Fibroblast of skin of right quadriceps (primary cell): ENCODE data around the gene PSMD13.
"Not testable (repeated sequence)": the region's sequence is repeated elsewhere in the genome, so short reads cannot be mapped to it uniquely, and the experiment has no call there.

Source experiments
- DNase-seq: peaks from one replicate; pipeline ENCODE4 v3.0.0-alpha.2; 2013

PSMD13 gene

DNA sequence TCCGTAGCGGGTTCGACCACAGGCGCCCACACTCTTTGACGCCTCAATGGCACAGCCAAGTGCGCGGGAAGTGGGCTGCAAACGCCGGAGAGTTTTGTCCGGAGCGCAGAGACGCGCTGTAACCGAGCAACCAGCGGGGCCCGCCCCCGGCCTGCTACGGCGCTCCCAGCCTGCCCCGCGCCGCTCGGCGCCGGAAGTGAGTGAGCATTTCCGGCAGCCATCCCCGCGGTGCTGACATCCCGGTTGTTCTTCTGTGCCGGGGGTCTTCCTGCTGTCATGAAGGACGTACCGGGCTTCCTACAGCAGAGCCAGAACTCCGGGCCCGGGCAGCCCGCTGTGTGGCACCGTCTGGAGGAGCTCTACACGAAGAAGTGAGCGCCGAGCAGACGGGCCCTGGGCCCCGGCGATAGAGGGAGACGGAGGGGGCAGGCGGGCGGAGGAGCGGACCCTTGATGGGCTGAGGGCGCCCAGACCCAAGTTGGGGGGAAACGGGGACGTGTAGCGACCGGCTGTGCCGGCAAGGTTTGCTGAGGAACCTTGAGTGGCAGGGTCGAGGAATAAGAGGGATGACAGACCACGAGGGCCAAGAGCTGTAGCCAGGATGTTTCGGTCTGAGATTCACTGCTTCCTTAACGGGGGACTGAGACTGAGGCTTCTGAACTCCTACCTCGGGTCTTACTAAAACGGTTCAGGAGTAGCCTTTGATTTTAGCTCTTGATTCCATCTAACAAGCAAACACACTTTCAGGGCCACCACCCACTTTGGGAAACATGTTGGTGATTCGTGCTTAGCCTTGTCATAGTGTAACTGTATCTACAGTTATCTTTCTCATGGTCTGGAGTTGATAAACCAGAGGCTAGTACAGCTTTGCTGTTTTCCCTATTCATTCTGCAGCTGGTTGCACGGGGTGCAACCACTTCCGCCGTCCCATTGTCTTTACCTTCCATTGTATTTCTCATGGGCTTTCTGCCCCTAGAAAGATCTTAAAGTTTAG lies at the start of gene PSMD13:
Gene PSMD13 (plus strand): TSS at position 203 of the 994 bp plus-strand sequence. CDS start 74 bp downstream, at position 277.
- DNase-seq: peak; percentile 78

DNA sequence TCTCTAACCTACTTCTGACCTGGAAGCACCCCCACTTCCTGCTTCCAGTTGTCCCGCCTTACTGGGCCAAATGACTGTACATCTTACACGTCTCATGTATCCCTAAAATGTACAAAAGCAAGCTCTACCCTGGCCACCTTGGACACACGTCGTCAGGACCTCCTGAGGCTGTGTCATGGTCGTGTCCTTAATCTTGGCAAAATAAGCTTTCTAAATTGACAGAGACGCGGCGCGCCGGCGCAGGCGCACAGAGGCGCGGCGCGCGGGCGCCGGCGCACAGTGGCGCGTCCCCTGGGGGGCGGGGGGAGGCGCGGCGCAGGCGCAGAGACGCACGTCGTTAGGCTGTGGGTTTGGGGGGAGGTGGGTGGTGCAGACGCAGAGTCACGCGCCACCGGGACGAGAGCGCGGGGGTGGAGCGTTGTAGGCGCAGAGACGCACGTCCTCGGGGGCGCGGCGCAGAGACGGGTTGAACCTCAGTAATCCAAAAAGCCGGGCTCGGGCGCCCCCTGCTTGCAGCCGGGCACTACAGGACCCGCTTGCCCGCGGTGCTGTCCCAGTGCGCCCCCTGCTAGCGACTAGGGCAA lies 47.5 kb upstream of the PSMD13 start:
- DNase-seq: not testable (repeated sequence)

DNA sequence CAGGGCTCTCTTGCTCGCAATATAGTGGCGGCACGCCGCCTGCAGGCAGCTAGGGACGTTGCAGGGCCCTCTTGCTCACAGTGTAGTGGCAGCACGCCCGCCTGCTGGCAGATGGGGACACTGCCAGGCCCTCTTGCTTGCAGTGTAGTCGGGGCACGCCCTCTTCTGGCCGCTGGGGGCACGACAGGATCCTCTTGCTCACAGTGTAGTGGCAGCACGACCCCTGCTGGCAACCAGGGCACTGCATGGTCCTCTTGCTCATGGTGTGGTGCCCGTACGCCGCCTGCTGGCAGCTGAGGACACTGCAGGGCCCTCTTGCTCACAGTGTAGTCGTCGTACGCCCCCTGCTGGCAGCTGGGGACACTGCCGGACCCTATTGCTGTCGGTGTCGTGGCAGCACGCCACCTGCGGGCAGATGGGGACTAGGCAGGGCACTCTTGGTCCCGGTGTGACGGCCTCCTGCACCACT lies 46.9 kb upstream of the PSMD13 start:
- not testable (repeated sequence) for DNase-seq

DNA sequence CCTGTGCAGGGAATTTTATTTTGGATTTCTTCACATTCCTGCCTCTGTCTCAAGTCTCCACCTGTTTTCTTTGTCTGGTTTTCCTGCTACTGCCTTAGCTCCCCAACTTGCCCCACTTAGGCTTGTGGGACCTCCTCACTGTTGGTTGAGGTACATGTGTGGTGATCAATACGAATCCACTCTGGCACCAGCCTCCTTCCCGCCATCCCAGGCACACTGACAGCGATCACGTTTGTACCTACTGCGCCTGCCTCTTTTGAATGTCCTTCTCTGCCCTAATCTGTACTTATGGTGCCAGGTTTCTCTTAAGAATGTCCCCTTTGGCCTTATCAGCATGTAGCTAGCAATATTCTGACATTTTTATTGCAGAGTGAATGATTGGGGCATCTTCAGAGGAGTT lies 46.2 kb upstream of the PSMD13 start:
- not testable (repeated sequence) for DNase-seq

DNA sequence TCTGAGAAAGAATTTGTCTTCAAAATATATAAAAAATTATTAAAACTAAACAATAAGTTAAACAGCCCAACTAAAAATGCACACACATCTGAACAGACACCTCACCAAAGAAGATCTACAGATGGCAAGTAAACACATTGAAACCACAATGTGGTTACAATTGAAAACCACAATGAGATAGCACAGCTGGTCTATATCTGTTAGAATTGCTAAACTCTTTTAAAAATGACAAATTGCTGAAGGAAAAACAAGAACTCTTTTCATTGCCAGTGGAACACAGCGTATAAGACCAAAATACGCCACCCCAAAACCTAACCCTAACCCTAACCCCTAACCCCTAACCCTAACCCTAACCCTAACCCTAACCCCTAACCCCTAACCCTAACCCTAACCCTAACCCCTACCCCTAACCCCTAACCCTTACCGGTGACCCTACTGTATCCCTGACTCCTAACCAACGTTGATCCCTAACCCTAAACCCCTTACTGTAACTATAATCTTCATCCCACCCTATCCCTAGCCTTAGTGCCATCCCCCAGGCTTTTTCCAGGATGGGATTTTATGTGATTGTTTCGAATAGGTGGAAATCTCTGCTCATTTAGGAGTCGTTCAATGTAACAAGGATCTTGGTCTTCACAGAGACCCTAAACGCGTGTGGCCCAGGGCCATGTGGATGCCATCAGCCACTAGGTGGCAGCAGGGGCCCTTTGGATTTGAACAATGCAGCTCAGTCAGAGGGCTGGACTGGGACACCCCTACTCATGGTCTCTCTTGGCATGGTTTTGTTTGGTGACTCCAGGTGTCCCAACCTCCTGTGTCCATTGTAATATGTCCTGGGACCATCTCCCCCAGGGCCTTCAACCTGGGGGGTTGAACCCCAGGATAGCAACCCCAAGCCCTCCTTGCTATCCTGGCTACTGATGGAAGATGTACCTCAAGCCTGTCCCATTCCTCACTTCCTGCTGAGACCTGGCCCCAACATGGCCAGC lies 45.0 kb upstream of the PSMD13 start:
- DNase-seq: not testable (repeated sequence)

DNA sequence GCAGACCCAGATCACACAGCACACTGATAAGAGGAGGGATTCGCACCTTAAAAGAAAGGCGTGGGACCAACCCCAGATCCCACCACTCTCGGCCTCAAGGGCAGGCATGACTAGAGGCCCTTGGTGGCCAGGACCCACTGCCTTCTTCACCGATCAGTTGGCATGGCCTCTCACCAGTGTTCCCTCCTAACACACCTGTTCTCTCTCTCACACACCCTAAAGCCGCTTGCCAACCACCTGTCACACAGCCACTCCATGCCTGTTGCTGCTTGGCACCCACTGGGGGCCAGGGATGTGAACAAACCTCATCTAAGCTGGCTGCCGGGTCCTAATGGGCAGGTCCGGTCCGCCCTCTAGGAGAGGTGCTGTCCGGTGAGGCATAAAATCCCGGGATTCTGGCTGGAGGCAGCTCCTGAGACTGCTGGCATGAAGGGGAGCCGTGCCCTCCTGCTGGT lies 44.1 kb upstream of the PSMD13 start, which contains the start of gene SCGB1C1:
Gene SCGB1C1 (plus strand): TSS at position 405 of the 455 bp plus-strand sequence. CDS start 22 bp downstream, at position 427.
- not testable (repeated sequence) for DNase-seq

DNA sequence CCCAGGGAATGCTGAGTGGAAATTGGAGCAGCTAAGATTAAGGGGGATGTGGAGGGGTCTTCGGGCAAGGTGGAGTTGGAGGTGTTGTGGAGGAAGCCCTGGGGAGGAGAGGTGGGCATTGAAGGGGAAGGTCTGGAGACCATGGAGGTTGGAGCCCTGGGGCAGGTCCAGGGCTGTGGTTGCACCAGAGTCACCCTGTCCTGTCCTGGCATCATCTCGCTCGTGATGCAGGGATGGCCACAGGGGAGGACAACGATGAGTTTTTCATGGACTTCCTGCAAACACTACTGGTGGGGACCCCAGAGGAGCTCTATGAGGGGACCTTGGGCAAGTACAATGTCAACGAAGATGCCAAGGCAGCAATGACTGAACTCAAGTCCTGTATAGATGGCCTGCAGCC lies 43.3 kb upstream of the PSMD13 start:
- not testable (repeated sequence) for DNase-seq

DNA sequence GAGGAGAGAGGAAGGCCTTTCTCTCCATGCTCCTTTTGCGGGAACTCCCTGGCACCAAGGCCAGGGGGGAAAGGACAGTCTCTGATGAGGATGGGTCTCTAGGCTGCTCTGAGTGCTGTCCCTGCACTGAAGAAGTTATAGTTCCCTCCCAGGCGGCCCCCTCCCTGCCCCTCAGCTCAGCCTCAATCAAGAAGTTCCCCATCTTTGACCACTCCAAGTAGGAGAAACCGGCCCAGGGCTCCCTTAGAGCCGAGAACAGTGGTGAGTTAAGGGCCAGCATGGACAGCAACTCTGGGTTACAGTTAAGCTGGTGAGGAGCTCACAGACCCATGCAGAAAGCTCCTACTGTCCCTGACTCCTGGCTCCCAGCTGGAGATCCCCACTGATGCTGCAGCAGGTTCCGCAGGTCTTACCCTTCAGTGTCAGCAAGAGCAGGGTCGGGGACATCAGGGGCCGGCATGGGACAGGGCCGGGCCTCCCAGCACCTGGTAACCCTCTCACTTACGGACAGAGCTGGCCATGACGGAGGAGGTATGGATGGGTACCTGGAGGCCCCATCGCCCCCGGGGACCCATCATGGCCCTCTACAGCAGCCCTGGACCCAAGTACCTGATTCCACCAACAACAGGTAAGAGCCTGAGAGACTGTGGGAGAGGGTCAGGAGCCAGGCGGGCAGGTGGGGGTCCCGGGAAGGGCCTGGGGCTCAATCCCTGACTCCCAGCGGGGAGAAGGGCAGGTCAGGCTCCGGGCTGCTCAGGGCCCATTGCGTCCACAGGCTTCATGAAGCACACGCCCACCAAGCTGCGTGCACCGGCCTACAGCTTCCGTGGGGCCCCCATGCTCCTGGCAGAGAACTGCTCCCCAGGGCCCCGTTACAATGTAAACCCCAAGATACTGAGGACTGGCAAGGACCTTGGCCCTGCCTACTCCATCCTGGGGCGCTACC lies 39.7 kb upstream of the PSMD13 start:
- no peak for DNase-seq

DNA sequence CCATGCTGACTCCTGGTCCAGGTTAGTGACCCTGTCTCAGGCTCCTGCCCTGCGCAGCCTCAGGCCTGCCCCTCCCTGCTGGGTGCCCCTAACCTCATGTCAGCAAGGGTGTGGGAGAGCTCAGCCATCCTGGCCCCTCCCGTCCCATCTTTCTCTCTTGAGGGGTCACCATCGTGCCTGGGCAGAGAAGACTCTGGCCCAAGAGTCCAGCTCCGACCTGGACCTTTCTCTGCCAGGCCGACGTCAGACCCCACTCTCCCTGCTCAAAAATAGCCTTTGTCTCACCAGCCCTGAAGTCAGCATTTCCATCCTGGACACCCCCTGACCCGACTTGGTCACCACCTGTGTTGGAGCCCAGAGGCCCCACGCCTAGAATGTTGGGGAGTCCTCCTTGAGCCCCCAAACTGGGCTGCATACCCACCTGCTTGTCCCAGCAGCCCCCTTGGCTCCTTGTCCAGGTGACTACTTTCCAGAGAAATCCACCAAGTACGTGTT lies 39.0 kb upstream of the PSMD13 start:
- DNase-seq: no peak

DNA sequence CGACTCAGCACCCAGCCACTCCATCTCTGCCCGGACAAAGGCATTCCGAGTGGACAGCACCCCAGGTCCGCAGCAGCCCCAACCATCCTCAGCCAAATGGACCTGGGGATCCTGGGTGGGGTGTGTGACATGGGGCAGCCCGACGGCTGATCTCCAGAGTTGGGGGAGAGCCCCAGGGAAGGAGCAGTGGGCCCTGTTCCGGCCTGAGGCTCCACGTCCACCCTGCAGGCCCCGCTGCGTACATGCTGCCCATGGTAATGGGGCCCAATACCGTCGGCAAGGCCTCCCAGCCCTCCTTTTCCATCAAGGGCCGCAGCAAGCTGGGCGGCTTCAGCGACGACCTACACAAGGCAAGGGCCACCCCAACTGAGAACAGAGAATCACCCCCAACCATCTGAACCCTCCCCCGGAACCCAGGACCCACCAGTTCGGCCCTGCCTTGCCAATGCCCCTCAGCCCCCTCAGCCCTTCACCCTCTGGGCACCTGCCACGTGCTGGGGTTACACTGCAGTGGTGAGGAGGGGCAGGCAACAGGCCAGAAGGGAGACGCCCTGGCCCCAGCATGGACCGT lies 38.5 kb upstream of the PSMD13 start:
- DNase-seq: no peak

DNA sequence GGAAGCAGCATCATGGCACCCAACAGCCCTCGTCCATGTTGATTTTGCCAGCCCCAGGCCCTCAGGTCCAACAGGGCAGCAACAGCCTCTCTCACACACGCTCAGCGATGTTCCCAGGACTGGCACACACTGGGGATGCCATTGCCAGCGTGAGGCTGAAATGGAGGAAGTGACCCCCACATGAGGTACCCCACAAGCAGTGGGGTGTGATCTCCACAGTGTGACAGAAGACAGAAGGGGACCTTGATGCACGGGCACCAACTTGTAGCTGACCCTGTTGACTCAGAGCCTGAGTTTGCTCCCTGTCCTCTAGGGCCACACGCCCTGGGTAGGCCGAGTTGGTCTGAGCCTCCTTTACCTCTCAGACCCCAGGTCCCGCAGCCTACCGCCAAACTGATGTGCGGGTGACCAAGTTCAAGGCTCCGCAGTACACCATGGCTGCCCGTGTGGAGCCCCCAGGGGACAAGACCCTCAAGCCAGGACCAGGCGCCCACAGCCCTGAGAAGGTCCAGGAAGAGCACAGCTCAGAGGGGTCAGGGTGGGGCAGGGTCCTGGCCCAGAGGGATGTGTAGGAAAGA lies 37.7 kb upstream of the PSMD13 start:
- DNase-seq: no peak

DNA sequence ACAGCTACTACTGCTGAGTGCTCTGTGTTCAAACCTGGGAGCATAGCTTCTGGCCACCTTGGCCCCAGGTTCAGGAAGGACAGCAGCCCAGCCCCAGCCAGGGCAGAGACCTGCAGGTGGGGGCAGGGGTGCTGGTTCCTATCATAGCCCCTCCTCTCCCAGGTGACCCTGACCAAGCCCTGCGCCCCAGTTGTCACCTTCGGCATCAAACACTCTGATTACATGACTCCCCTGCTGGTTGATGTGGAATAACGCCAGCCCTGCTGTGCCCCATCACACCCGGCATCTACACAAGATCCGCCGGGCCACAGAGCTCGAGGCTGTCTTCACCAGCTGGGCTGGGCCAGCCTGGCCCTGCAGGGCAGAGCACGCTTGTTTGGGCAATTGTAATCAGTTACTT lies 37.0 kb upstream of the PSMD13 start:
- no peak for DNase-seq

DNA sequence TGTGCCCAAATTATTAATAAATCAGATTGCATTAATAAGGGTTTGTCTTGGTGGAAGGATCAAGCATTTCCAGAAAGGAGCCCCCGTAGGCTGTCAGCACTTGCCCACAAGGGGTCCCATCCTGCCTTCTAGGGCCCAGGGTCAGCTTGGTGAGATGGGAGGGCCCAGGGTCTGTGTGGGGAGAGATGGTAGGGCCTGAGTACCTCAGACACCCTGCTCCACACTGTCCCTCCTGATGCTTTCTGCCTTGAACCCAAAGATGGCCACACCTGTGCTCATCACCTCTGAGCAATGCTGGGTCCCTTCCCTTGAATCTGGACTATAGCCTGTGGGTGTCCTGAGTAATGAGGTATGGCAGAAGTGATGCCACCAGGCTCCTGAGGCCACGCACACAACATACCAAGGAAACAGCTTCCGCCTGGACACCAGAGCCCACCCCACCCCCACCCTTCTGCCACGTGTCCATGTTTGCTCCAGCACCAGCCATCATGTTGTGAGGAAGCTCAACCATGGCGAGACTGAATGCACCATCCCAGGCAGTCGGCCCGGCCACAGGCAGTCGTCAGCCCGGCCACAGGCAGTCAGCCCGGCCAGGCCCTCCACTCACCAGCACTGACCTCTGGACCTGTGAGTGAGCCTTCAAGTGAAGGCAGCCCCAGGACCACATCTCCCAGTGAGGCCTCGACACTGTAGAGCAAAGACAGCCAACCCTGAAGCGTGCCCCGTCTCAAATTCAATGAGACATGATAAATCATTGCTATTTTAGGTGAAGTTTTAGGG lies 36.4 kb upstream of the PSMD13 start:
- no peak for DNase-seq

DNA sequence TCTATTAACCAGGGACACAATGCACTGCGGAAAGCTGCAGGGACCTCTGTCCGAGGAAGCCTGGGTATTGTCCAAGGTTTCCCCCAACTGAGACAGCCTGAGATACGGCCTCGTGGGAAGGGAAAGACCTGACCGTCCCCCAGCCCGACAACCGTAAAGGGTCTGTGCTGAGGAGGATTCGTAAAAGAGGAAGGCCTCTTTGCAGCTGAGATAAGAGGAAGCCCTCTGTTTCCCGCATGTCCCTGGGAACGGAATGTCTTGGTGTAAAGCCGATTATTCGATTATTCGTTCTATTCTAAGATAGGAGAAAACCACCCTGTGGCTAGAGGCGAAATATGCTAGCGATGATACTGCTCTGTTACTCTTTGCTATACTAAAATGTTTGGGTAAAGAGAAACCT lies 34.8 kb upstream of the PSMD13 start:
- DNase-seq: no peak

DNA sequence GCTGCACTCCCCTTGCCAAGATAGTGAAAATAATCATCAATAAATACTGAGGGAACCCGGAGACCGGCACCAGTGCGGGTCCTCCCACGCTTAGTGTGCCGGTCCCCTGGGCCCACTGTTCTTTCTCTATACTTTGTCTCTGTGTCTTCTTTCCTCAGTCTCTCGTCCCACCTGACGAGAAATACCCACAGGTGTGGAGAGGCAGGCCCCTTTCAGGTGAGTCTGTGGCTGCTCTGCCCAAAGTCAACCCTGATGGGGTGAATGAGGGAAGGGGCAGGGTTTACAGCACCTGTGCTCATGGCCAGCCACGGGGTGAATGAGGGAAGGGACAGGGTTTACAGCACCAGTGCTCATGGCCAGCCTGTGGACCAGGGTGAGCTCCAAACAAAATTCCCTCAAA lies 34.3 kb upstream of the PSMD13 start:
- DNase-seq: no peak

DNA sequence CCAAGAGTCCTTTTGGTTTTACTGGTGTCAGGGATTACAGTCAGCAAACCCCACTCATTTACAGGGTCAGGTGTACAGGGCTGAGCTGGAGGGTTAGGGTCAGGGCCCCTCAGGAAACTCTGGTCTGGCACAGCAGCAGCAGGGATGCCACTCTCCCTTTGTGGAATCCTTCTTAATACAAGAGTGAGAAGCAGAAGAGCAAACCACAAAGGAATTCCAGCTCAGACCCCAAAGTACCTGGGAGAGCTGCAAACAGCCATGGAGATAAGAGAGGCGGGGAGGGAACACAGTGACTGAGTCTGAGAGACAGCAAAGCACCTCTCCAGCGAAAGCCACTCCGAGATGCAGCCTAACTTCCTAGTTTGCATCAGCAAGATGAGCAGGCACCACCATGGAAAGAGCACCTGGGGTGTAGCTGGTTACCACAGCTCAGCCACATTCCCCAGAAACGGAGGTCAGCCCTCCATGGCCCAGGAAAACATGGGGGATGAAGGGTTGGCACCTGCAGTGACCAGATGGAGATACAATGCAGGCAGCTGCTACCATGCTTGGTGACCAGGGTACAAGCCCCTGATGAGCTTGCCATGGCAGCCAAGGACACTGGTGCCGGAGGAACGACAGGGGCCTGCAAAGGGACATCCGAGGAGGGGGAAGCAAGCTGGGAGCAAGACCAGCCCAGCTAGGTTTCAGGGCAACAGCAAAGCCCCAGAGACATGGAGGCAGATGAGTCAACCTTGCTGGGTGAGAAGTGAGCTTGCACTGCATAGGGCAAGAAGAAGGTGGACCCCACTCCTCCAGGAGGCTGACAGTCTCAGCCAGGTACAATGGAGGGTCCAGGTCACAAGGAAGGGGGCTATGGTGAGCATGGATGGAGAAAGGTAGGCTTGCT lies 33.5 kb upstream of the PSMD13 start:
- no peak for DNase-seq

DNA sequence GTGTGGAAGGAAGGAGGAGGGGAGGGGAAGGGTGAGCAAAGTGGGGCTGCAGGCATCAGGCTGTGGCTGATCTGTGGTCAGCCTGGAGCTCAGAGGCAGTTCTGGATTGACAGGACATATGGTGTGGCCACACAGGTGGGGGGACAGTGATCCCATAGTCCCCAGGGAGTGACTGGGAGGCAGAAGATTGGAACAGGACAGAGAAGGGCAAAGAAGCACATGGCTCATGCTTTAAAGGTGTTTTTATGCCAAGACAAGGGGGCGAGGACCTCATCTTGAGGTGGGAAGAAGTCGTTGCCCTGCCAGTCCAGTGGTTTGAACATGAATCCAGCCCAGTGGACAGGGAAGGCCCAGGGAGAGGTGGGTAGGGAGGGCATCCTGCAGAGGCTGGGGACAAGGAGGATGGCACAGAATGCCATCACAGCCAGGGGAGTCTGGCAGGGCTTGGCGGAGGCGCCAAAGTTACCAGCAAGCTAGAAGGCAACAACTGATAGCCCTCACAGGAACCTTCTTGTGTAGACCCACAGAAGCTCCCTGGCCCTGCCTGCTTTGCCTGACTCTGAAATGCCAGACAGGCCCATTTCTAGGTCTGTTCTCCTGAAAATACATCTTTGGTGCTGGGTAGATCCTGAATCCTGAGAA lies 32.7 kb upstream of the PSMD13 start:
- DNase-seq: no peak

DNA sequence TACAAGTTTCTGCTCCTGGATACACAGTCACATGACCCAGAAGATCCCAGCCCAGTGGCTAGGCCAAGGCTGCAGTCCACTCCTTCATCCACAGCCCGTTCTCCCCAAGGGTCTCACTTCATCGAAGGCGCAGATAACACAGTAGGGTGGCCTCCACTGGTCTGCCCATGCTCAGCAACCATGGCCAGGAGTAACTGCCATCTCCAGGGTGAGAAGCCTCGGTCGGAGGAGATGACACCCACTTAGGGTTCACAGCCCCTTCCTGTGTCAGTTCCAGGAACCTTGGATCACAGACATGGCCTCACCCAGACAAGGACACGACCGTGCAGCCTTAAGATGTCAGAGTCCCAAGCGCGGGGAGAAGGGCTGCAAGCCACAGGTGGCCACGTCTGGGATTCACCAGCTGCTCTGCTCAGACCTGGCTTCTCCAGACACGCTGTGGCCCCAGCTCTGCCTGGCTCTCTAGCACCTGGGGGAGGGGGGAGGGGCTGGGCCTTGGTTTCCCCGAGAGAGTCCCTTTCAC lies 32.1 kb upstream of the PSMD13 start:
- no peak for DNase-seq
